PC-3 (cell line): Measurements from ENCODE around the gene EPB41.

Experiments used
- CTCF ChIP-seq: fragments of 300-600 bp; sonication (generic); conservative IDR thresholded peaks from 2 replicates; pipeline ENCODE4 v1.5.1; 2017; ENCODE audit warnings: antibody characterized with exemption, low read depth, mild to moderate bottlenecking, low read length
- EZH2 ChIP-seq: fragments of 300-600 bp; sonication (generic); IDR thresholded peaks from one replicate; pipeline ENCODE4 v1.6.1; 2017; ENCODE audit warnings: antibody characterized with exemption, mild to moderate bottlenecking, low read length; ENCODE audit not compliant: unreplicated experiment
- EZH2phosphoT487 ChIP-seq: fragments of 300-600 bp; sonication (generic); IDR thresholded peaks from 2 replicates; pipeline ENCODE4 v1.6.1; 2018; ENCODE audit warnings: mild to moderate bottlenecking, antibody characterized with exemption, low read length, borderline replicate concordance

GRCh38 chr1:28981210-28981609, 66.8 kb downstream of the EPB41 start:
- no peak for TF ChIP-seq EZH2
- TF ChIP-seq CTCF: no peak
- TF ChIP-seq EZH2phosphoT487: no peak
